Caco-2 (cell line): ENCODE measurements around the gene MBD6. TPM values are rescaled to one million over a fixed set of nuclear protein-coding genes. Genes with fewer than 3 reads are reported as not detected.
"Not testable (repeated sequence)": the region's sequence is repeated elsewhere in the genome, so short reads cannot be mapped to it uniquely, and the experiment has no call there.

Experiments used
- BruUV-seq: library from RNA; stranded (reverse); fragments of 400-500 nt; replicated peaks from 2 replicates; lab custom pipeline; 2021; lab: Mats Ljungman, UMichigan
- CTCF ChIA-PET: fragments of 300-600 bp; sonication (Branson Sonifier 250); formaldehyde crosslinking; loops from one replicate; lab custom pipeline; 2022; ENCODE audit warnings: antibody characterized with exemption; lab: Charles Lee
- POLR2A ChIA-PET: fragments of 300-600 bp; sonication (Branson Sonifier 250); formaldehyde crosslinking; loops from one replicate; lab custom pipeline; 2022; ENCODE audit warnings: antibody characterized with exemption; lab: Charles Lee
- DNase-seq, 2 experiments: peaks; one replicate each; pipeline versions ENCODE4 v3.0.0 to v3.0.0-alpha.2; 2020 to 2022
- H3K27me3 ChIP-seq: replicated peaks from 2 replicates; pipeline ENCODE4 v1.6.0; 2011; ENCODE audit warnings: low read length; ENCODE audit not compliant: control insufficient read depth, insufficient read depth
- H3K36me3 ChIP-seq: 2 replicates; pipeline ENCODE4 v1.5.1; 2011; ENCODE audit warnings: low read length; ENCODE audit not compliant: control insufficient read depth, insufficient read depth
- H3K4me1 ChIP-seq: fragments of 250-450 bp; sonication (Bioruptor Pico); 2 replicates; pipeline ENCODE4 v1.5.1; 2020; ENCODE audit warnings: mild to moderate bottlenecking
- H3K4me3 ChIP-seq: 2 replicates; pipeline ENCODE4 v1.5.1; 2011; ENCODE audit warnings: low read depth, mild to moderate bottlenecking, control low read depth, low read length
- H3K9me3 ChIP-seq: fragments of 250-450 bp; sonication (Bioruptor Pico); 2 replicates; pipeline ENCODE4 v1.5.1; 2020; ENCODE audit warnings: mild to moderate bottlenecking, moderate library complexity
- H3K27ac Mint-ChIP-seq: one replicate; pipeline ENCODE4 v1.8.0; 2022; ENCODE audit warnings: mixed read lengths; ENCODE audit not compliant: unreplicated experiment
- H3K27me3 Mint-ChIP-seq: one replicate; pipeline ENCODE4 v1.8.0; 2022; ENCODE audit warnings: mixed read lengths; ENCODE audit not compliant: insufficient read depth, unreplicated experiment
- H3K36me3 Mint-ChIP-seq: one replicate; pipeline ENCODE4 v1.8.0; 2022; ENCODE audit warnings: mild to moderate bottlenecking, mixed read lengths; ENCODE audit not compliant: insufficient read depth, unreplicated experiment
- H3K4me1 Mint-ChIP-seq: one replicate; pipeline ENCODE4 v1.8.0; 2022; ENCODE audit warnings: low read depth, mixed read lengths; ENCODE audit not compliant: unreplicated experiment
- H3K4me3 Mint-ChIP-seq: one replicate; pipeline ENCODE4 v1.8.0; 2022; ENCODE audit warnings: mild to moderate bottlenecking, moderate library complexity, mixed read lengths; ENCODE audit not compliant: unreplicated experiment
- H3K9me3 Mint-ChIP-seq: one replicate; pipeline ENCODE4 v1.8.0; 2022; ENCODE audit warnings: mixed read lengths; ENCODE audit not compliant: unreplicated experiment
- intact Hi-C: fragments of 100-400 bp; cut with micrococcal nuclease; formaldehyde crosslinking; loops from one replicate; pipeline ENCODE4 v1.10.0; 2022; ENCODE audit not compliant: unreplicated experiment
- total RNA-seq: library from RNA; stranded (reverse); gene quantifications from 2 replicates; pipeline ENCODE4 v1.2.3, GENCODE V29; 2022
- TF ChIP-seq, protein P1 (sequence below), 2 experiments: fragments of 200-600 bp in 1 of 2; IDR thresholded peaks; 1 replicate in 1 of 2; 2 replicates in 1 of 2; pipeline versions ENCODE4 v1.5.1 to v1.8.0; 2011 to 2022; ENCODE audit warnings: antibody characterized with exemption in 1 of 2, control low read depth in 1 of 2, inconsistent platforms in 1 of 2, low read depth in 1 of 2, low read length in 1 of 2, mild to moderate bottlenecking in 1 of 2, moderate library complexity in 1 of 2; ENCODE audit not compliant: insufficient read depth in 1 of 2, severe bottlenecking in 1 of 2, unreplicated experiment in 1 of 2

The MBD6 gene
- total RNA-seq, 1 experiment from 2014 or later: 82.2 TPM

- no TSS peak for BruUV-seq
- Histone ChIP-seq H3K27me3 (no peaks in the 10 kb centered on the region), H3K9me3 (no peaks in the 10 kb centered on the region), H3K4me1 (peaks cover 1% of the 10 kb centered on the region; the same call in 1 of the 2 replicates), H3K4me3 (no peak overlapping the region), H3K36me3 (peaks cover 4% of the 10 kb centered on the region)
- H3K27me3 Mint-ChIP-seq: no peaks in the 10 kb centered on the region
- DNase-seq: no peak
- H3K4me3 Mint-ChIP-seq: no peak overlapping the region
- ChIA-PET CTCF (no interaction called here), POLR2A (no interaction called here)
- H3K36me3 Mint-ChIP-seq: peaks cover 100% of the 10 kb centered on the region
- H3K9me3 Mint-ChIP-seq: no peaks in the 10 kb centered on the region
- intact Hi-C loops: no loop called here
- H3K4me1 Mint-ChIP-seq: peaks cover 10% of the 10 kb centered on the region
- TF ChIP-seq, protein P1, sequence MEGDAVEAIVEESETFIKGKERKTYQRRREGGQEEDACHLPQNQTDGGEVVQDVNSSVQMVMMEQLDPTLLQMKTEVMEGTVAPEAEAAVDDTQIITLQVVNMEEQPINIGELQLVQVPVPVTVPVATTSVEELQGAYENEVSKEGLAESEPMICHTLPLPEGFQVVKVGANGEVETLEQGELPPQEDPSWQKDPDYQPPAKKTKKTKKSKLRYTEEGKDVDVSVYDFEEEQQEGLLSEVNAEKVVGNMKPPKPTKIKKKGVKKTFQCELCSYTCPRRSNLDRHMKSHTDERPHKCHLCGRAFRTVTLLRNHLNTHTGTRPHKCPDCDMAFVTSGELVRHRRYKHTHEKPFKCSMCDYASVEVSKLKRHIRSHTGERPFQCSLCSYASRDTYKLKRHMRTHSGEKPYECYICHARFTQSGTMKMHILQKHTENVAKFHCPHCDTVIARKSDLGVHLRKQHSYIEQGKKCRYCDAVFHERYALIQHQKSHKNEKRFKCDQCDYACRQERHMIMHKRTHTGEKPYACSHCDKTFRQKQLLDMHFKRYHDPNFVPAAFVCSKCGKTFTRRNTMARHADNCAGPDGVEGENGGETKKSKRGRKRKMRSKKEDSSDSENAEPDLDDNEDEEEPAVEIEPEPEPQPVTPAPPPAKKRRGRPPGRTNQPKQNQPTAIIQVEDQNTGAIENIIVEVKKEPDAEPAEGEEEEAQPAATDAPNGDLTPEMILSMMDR (IDR thresholded peaks at IDR 0.05; ENCODE audit: insufficient read depth in 1 of 2, low read depth in 1 of 2, low read length in 1 of 2, severe bottlenecking in 1 of 2, unreplicated experiment in 1 of 2): no peak
- no peak overlapping the region for H3K27ac Mint-ChIP-seq
Observed at GRCh38 chr12:57513266-57513665, 9.4 kb upstream of the MBD6 start.

DNA sequence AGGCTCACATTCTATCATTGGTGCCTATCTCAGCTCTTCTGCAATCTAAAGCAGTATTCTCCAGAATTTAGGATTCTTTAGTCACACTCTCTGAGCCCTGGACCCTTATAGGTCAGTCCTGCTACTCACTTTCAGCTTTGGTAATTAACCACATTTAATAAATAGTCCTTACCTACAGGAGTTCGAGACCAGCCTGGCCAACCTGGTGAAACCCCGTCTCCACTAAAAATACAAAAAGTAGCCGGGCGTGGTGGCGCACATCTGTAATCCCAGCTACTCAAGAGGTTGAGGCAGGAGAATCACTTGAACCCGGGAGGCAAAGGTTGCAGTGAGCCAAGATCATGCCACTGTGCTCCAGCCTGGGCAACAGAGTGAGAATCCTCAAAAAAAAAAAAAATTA is 8.9 kb upstream of the MBD6 start:
- H3K27me3 Mint-ChIP-seq, H3K27me3 ChIP-seq, H3K36me3 ChIP-seq, DNase-seq, H3K4me3 ChIP-seq, H3K9me3 Mint-ChIP-seq, CTCF ChIA-PET, H3K9me3 ChIP-seq, H3K4me1 ChIP-seq, BruUV-seq, intact Hi-C loops, H3K27ac Mint-ChIP-seq, H3K4me3 Mint-ChIP-seq: not testable (repeated sequence)
- POLR2A ChIA-PET: interaction anchor here (0.6 kb wide), 1 partner anchor 13 kb away, joined by 3 read pairs; no protein-coding TSS in a partner anchor
- peaks cover 100% of the 10 kb centered on the region for H3K36me3 Mint-ChIP-seq
- peaks cover 14% of the 10 kb centered on the region for H3K4me1 Mint-ChIP-seq

GRCh38 chr12:57514246-57514645 is 8.4 kb upstream of the MBD6 start:
- H3K4me3 Mint-ChIP-seq, H3K9me3 Mint-ChIP-seq, H3K27ac Mint-ChIP-seq, H3K4me3 ChIP-seq, intact Hi-C loops, H3K27me3 Mint-ChIP-seq, CTCF ChIA-PET, BruUV-seq, H3K36me3 ChIP-seq, H3K9me3 ChIP-seq, H3K27me3 ChIP-seq, H3K4me1 ChIP-seq, DNase-seq: not testable (repeated sequence)
- H3K36me3 Mint-ChIP-seq: peaks cover 100% of the 10 kb centered on the region
- POLR2A ChIA-PET: interaction anchor here (0.6 kb wide), 1 partner anchor 14 kb away, joined by 3 read pairs; no protein-coding TSS in a partner anchor
- peaks cover 20% of the 10 kb centered on the region for H3K4me1 Mint-ChIP-seq

- Mint-ChIP-seq H3K36me3 (peaks cover 100% of the 10 kb centered on the region), H3K4me3 (no peak overlapping the region), H3K4me1 (peaks cover 22% of the 10 kb centered on the region), H3K27me3 (no peaks in the 10 kb centered on the region), H3K9me3 (no peaks in the 10 kb centered on the region), H3K27ac (no peak overlapping the region)
- no TSS peak for BruUV-seq
- TF ChIP-seq, protein P1 (IDR thresholded peaks at IDR 0.05; ENCODE audit: insufficient read depth in 1 of 2, low read depth in 1 of 2, low read length in 1 of 2, severe bottlenecking in 1 of 2, unreplicated experiment in 1 of 2): no peak
- H3K9me3 ChIP-seq: no peaks in the 10 kb centered on the region
- intact Hi-C loops: no loop called here
- H3K4me3 ChIP-seq: no peak overlapping the region
- H3K27me3 ChIP-seq: no peaks in the 10 kb centered on the region
- no peak for DNase-seq
- ChIA-PET POLR2A (no interaction called here), CTCF (no interaction called here)
- H3K4me1 ChIP-seq: peaks cover 9% of the 10 kb centered on the region; the same call in 1 of the 2 replicates
- peaks cover 4% of the 10 kb centered on the region for H3K36me3 ChIP-seq
Observed at GRCh38 chr12:57514720-57515407, 7.8 kb upstream of the MBD6 start.
